GM18498 (cell line): ENCODE results near the gene AMBRA1.
"Not testable (repeated sequence)": the region's sequence is repeated elsewhere in the genome, so short reads cannot be mapped to it uniquely, and the experiment has no call there.

ENCODE experiments used
- ATAC-seq: cut with Tn5 transposase; IDR thresholded peaks from one replicate; pipeline ENCODE4 v1.9.1; 2021; ENCODE audit warnings: mild to moderate bottlenecking, moderate library complexity; ENCODE audit not compliant: unreplicated experiment

The AMBRA1 gene

DNA sequence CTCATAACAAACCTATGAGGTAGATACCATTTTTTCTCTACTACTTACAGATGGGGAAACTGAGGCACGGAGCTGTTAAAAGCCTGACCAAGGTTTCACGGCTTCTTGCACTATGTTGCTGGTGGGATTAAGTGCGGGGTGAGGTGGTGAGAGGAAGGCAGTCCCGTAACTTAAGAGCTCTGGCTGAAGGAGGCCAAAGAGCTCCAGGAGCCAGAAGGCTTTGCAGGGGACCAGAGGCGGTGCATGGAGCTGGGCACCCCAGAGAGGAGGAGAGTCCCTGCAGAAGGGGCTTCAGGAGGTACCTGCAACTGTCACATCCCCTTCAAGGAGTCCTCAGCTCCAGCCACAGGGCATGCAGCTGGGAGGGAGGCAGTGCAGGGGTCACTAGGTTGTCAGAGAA, 206.4 kb downstream of the AMBRA1 start:
- no peak for ATAC-seq

DNA sequence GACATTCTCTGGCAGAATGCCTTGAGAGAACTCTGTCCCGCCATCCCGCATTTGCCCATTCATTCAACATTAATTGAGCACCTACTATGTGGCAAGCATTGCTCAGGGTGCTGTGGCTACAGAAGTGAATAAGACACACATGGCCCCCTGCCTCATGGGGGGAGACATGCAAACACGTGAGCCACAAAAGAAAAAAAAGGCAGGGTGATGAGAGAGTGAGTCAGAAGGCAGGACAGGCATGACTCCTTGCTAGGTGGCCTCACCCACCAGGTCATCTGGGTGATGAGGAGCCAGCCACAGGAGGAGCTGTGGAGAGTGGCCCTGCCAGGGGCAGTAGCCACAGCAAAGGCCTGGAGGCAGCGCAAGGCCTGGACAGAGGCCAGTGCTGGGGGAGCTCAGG, 207.1 kb downstream of the AMBRA1 start:
- no peak for ATAC-seq

- ATAC-seq: no peak
Measured at GRCh38 chr11:46386005-46386578, 207.7 kb downstream of the AMBRA1 start.

- ATAC-seq: no peak
Measured at GRCh38 chr11:46385169-46386004, 208.4 kb downstream of the AMBRA1 start.

GRCh38 chr11:46383974-46384701, 209.7 kb downstream of the AMBRA1 start:
- no peak for ATAC-seq

DNA sequence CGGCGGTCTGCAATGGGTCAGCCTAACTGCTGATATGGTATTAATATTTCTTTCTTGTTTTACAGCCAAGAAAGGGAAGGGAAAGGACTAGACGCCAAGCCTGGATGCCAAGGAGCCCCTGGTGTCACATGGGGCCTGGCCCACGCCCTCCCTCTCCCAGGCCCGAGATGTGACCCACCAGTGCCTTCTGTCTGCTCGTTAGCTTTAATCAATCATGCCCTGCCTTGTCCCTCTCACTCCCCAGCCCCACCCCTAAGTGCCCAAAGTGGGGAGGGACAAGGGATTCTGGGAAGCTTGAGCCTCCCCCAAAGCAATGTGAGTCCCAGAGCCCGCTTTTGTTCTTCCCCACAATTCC, 210.4 kb downstream of the AMBRA1 start:
- no peak for ATAC-seq

DNA sequence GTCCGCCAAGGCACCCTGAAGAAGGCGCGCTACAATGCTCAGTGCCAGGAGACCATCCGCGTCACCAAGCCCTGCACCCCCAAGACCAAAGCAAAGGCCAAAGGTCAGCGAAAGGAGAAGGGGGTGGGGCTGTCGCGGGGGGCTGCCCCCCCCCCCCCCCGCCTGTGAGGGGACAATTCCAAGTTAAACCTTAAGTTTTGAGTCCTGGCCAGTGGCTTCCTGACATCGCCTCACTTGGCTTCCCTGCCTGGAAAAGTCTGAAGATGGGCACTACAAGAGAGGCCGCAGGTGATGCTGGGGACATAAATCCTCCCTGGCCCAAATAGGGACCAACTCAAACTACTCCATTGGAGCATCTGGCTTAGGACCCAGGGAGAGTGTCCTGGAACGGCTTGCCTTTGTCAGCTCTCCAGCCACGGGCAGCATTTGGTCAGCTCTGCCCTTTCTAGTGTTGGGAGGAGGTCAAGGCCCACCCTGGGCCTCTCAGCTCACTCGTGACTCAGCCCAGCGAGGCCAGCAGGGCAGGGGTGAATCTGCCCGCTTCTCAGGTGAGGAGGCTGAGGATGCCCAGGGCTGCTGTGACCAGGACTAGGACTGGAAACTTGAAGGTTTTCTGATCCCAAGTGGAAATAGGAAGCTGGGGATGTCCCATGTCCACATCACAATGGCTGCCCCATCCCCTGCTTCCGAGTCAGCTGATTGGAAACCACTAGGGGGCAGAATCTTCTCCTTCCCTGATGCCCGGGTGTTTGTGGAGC, 211.0 kb downstream of the AMBRA1 start:
- ATAC-seq: no peak

- no peak for ATAC-seq
Measured at GRCh38 chr11:46381819-46382645, 211.8 kb downstream of the AMBRA1 start.

DNA sequence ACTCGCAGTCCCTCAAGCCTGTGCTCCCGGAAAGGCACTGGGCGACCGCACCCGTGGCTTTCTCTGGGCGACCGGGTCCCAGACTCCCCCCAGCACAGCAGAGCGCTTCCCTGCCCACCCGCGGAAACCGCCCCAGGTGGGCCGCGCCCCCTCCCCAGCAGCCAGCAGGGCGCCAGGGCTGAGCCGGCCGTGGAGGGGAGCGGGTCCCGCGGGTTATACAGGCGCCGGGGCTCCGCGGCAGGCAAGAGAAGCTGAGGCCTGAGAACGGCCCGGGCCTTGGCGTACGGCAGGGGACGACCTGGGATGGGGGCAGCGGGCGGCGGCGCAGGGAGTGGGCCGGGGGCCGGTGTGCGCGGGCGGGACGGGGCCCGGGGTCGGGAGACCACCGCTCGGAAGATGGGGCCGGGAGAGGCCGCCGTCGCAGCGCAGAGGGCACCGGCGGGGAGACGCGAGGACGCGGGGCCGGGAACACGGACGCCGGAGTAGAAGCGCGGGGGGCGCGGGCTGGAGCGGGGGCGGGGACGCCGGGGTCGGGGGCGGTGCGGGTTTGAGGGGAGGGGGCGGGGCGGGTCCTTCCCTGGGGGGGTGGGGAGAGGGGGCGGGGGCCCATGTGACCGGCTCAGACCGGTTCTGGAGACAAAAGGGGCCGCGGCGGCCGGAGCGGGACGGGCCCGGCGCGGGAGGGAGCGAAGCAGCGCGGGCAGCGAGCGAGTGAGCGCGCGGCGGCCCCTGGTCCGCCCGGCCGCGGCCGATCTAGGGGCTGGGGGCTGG, 212.6 kb downstream of the AMBRA1 start, which contains the start of gene MDK:
Gene MDK (plus strand): TSS at position 622 of the 771 bp plus-strand sequence. CDS start 389 bp downstream, outside the sequence.
- no peak for ATAC-seq

- no peak for ATAC-seq
Measured at GRCh38 chr11:46380340-46381047, 213.3 kb downstream of the AMBRA1 start.

DNA sequence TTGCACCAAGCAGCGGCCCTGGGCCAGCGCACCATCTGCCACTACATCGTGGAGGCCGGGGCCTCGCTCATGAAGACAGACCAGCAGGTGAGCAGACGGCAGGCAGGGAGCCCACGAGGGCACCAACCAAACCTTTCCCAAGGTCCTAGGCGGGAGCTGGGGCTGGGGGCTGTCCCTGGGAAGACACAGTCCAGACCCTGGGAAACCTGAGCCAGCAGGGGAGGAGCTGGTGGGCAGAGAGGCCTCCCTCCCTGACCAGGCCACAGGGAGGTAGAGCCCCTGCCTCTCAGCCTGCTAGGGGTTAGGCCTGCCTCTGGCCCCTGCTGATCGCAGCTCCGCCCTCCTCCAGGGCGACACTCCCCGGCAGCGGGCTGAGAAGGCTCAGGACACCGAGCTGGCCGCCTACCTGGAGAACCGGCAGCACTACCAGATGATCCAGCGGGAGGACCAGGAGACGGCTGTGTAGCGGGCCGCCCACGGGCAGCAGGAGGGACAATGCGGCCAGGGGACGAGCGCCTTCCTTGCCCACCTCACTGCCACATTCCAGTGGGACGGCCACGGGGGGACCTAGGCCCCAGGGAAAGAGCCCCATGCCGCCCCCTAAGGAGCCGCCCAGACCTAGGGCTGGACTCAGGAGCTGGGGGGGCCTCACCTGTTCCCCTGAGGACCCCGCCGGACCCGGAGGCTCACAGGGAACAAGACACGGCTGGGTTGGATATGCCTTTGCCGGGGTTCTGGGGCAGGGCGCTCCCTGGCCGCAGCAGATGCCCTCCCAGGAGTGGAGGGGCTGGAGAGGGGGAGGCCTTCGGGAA, 214.1 kb downstream of the AMBRA1 start:
- not testable (repeated sequence) for ATAC-seq

- no peak for ATAC-seq
Measured at GRCh38 chr11:46378811-46379481, 214.9 kb downstream of the AMBRA1 start.

- ATAC-seq: no peak
Measured at GRCh38 chr11:46378296-46378695, 215.5 kb downstream of the AMBRA1 start.

DNA sequence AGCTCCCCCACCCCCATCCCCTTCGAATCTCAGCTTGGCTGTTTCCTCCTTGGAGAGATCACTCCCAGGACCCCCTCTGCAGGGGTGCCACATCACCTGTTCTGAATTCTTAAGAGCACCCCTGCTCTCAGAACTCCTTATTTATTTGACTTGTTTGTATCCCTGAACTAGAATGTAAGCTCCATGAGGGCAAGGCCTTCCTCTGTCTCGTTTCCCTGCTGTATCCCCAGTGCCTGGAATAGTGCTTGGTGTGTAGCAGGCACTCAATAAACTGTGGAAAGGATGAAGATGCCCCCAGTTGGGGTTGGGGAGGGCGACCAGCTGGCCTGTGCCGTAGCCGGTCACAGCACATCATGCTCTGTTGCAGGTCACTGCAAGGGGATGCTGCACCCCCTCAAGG, 216.0 kb downstream of the AMBRA1 start:
- ATAC-seq: no peak

DNA sequence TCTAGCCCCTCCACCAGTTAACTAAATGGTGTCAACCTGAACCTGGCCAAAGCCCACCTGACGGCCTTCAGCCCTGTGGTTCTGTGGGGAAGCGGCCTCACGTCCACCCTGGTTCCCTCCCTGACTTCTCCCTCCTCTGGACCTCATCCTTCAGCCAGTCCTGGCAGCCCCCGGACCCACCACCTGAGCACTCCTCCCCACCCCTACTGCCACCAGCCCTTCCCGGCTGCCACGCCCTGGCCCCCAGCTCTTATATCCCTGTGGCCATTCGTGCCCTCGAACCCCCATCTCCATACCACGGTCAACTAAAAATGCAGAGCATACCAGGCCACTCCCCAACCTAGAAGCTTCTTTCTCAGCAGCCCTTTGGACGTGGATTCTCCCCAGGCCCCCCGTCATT, 216.5 kb downstream of the AMBRA1 start:
- ATAC-seq: no peak

DNA sequence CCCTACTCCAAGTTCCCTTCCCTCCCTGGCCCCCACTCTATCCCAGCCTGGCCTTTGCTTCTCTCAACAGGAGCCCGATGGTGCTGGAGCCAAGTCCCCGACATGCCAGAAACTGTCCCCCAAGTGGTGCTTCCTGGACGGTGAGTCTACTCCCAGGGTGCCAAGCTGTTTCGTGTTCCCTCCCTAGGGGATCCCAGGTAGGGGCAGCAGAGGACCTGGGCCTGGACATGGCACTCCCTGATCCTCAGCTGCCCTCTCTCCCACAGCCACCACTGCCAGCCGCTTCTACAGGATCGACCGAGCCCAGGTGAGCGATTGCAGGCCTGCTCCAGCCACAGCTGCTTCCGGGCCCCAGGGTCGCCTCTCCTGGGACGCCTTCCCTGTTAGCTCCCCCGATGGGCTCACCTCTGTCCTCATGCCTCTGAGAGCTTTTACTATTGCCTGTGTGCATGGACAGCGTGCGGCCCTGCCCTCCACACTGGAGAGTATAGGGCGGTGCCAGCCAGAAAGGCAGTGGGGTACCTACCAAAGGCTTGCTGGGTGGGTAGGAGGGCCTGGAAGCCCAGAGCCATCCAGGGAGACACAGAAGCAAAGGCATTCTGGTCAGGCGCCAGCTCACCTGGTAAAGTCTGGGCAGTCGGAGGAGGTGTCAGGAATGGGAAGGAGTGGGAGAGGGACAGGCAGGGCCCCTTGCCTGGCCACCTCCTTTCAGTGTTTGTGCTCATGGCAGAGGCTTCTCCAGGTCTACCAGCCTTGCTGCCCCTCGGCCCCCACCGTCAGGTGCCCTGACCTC, 217.4 kb downstream of the AMBRA1 start:
- no peak for ATAC-seq
